Measurements from ENCODE around the gene HSPA1L.
A peak's percentile ranks its signal among the peaks of the same experiment; 100 is the strongest.

The HSPA1L gene

DNA sequence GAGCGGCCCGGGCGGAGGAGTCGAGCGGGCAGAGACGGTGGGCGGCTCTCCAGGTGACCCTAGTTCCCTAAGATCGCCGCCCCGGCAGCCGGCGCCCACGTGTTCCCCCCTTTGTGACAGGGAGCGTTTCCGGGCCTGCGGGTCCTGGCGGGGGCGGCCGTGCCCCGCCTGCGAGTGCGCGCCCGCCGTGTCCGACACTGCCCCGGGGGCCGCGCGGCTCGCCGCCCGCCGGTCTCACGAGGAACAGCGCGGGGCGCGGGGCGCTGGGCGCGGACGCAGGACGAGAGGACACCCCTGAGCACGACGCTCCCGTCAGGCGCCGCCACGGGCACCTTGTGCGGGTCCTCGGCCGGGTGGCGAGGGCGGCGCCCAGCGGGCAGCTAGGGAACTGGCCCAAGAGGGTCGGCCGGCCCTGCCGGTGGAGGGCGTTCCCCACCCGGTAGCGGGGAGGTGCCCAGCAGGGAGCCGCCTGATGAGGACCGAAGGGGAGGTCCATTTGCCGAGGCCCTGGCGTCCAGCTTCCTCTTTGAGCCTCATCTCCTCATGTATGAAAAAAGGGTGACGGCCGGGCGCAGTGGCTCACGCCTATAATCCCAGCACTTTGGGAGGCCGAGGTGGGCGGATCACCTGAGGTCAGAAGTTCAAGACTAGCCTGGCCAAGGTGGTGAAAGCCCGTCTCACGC lies 19.3 kb downstream of the HSPA1L start, which contains the start of gene VARS1 (continued):
- TF ChIP-seq, protein P1, sequence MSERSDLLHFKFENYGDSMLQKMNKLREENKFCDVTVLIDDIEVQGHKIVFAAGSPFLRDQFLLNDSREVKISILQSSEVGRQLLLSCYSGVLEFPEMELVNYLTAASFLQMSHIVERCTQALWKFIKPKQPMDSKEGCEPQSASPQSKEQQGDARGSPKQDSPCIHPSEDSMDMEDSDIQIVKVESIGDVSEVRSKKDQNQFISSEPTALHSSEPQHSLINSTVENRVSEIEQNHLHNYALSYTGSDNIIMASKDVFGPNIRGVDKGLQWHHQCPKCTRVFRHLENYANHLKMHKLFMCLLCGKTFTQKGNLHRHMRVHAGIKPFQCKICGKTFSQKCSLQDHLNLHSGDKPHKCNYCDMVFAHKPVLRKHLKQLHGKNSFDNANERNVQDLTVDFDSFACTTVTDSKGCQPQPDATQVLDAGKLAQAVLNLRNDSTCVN (tag by site-specific recombination; optimal IDR thresholded peaks at IDR 0.05): peak; percentile 90
- TF ChIP-seq, protein P2, sequence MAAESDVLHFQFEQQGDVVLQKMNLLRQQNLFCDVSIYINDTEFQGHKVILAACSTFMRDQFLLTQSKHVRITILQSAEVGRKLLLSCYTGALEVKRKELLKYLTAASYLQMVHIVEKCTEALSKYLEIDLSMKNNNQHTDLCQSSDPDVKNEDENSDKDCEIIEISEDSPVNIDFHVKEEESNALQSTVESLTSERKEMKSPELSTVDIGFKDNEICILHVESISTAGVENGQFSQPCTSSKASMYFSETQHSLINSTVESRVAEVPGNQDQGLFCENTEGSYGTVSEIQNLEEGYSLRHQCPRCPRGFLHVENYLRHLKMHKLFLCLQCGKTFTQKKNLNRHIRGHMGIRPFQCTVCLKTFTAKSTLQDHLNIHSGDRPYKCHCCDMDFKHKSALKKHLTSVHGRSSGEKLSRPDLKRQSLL (tag by site-specific recombination; IDR thresholded peaks at IDR 0.05): peak; percentile 16; the same call in 1 of the 2 replicates
- TF ChIP-seq ZNF560 (tag by site-specific recombination; IDR thresholded peaks at IDR 0.05; ENCODE audit: borderline replicate concordance) (no peak), ZNF596 (tag by site-specific recombination; IDR thresholded peaks at IDR 0.05) (peak; percentile 54; the same call in 1 of the 2 replicates), KLF1 (tag by site-specific recombination; IDR thresholded peaks at IDR 0.05) (peak; percentile 92; the same call in 1 of the 2 replicates), ZNF558 (tag by site-specific recombination; IDR thresholded peaks at IDR 0.05) (no peak), ZNF335 (tag by site-specific recombination; conservative IDR thresholded peaks at IDR 0.05) (peak; percentile 95), IKZF3 (tag by site-specific recombination; IDR thresholded peaks at IDR 0.05) (peak; percentile 62), ZNF544 (tag by site-specific recombination; IDR thresholded peaks at IDR 0.05) (no peak), ZNF394 (tag by site-specific recombination; IDR thresholded peaks at IDR 0.05; ENCODE audit: borderline replicate concordance) (no peak), ZNF366 (tag by site-specific recombination; conservative IDR thresholded peaks at IDR 0.05) (no peak), ZNF664 (tag by site-specific recombination; IDR thresholded peaks at IDR 0.05) (no peak), YY2 (tag by site-specific recombination; IDR thresholded peaks at IDR 0.05) (0 out of 2 replicates have a peak, but pooled peaks have one; percentile 50)
- TF ChIP-seq, protein P3, sequence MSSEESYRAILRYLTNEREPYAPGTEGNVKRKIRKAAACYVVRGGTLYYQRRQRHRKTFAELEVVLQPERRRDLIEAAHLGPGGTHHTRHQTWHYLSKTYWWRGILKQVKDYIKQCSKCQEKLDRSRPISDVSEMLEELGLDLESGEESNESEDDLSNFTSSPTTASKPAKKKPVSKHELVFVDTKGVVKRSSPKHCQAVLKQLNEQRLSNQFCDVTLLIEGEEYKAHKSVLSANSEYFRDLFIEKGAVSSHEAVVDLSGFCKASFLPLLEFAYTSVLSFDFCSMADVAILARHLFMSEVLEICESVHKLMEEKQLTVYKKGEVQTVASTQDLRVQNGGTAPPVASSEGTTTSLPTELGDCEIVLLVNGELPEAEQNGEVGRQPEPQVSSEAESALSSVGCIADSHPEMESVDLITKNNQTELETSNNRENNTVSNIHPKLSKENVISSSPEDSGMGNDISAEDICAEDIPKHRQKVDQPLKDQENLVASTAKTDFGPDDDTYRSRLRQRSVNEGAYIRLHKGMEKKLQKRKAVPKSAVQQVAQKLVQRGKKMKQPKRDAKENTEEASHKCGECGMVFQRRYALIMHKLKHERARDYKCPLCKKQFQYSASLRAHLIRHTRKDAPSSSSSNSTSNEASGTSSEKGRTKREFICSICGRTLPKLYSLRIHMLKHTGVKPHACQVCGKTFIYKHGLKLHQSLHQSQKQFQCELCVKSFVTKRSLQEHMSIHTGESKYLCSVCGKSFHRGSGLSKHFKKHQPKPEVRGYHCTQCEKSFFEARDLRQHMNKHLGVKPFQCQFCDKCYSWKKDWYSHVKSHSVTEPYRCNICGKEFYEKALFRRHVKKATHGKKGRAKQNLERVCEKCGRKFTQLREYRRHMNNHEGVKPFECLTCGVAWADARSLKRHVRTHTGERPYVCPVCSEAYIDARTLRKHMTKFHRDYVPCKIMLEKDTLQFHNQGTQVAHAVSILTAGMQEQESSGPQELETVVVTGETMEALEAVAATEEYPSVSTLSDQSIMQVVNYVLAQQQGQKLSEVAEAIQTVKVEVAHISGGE (tag by site-specific recombination; conservative IDR thresholded peaks at IDR 0.05; ENCODE audit: low read depth): no peak

DNA sequence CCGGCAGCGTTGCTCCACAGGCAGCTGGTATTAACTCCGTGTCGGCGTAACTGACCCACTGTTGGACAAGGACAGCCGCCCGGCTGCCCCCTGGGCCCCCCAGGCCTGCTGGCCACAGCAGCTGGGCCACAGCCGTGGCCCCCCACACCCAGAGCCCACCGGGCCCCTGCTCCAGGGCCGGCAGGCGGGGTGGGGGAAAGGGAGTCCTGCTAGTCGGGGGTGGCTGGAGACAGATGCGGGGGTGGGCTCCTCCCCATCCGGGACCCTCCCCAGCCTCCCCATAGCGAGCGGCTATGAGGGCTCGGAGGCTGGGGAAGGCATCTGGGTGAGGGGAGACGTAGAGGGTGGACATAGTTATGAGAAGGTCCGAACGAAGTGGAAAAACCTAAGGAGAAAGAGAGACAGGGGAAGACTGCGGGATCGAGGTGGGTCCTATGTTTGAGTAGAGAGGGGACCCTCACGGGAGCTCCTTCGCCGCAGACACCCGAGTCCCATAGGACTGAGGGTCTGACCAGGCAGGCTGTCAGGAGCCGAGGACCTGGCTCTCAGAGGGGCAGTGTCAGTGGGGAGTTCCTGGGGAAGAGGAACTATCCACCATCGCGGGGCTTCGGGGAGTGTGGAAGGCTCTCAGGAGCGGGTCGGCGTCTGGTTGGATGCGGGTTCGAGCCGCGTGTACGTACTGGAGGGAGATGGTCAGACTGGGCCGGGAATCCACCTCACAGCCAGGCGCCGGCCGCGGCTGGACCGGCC lies 20.0 kb downstream of the HSPA1L start:
- POLR2A ChIA-PET: interaction anchor here (1.0 to 5.9 kb wide), 15 partner anchors 8 to 401 kb away, joined by 3 to 138 read pairs (median 9); partner anchors contain the start of genes C6orf47, DDAH2, HSPA1A and HSPA1B
- CTCF ChIA-PET: interaction anchor here (0.6 to 4.9 kb wide), 18 partner anchors 10 to 348 kb away, joined by 3 to 55 read pairs (median 4); partner anchors contain the start of genes CLIC1 and LSM2
- Histone ChIP-seq H3K4me1 (ENCODE audit: control insufficient read depth, insufficient read depth, low read length) (no peaks in the 10 kb centered on the region; the same call in 1 of the 2 replicates), H3K4me3 (ENCODE audit: low read depth, low read length) (peak overlapping the region; percentile 81), H3K9me3 (ENCODE audit: control insufficient read depth, insufficient read depth, low read depth, low read length) (no peaks in the 10 kb centered on the region), H3K27ac (ENCODE audit: extremely low read depth, low read depth, low read length) (peak overlapping the region; percentile 93), H3K36me3 (ENCODE audit: control insufficient read depth in 2 of 2, insufficient read depth in 1 of 2, low read length in 2 of 2) (peaks cover 16 to 40% of the 10 kb centered on the region in 2 experiments)
- TF ChIP-seq, protein P4, sequence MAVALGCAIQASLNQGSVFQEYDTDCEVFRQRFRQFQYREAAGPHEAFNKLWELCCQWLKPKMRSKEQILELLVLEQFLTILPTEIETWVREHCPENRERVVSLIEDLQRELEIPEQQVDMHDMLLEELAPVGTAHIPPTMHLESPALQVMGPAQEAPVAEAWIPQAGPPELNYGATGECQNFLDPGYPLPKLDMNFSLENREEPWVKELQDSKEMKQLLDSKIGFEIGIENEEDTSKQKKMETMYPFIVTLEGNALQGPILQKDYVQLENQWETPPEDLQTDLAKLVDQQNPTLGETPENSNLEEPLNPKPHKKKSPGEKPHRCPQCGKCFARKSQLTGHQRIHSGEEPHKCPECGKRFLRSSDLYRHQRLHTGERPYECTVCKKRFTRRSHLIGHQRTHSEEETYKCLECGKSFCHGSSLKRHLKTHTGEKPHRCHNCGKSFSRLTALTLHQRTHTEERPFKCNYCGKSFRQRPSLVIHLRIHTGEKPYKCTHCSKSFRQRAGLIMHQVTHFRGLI (tag by site-specific recombination; IDR thresholded peaks at IDR 0.05): 0 out of 2 replicates have a peak, but pooled peaks have one; percentile 15
- peak; percentile 7; the same call in 1 of the 2 replicates for TF ChIP-seq KLF8 (tag by site-specific recombination; IDR thresholded peaks at IDR 0.05)
- TF ChIP-seq ZNF335 (tag by site-specific recombination; conservative IDR thresholded peaks at IDR 0.05): 0 out of 2 replicates have a peak, but pooled peaks have one; percentile 48
- TF ChIP-seq, protein P5, sequence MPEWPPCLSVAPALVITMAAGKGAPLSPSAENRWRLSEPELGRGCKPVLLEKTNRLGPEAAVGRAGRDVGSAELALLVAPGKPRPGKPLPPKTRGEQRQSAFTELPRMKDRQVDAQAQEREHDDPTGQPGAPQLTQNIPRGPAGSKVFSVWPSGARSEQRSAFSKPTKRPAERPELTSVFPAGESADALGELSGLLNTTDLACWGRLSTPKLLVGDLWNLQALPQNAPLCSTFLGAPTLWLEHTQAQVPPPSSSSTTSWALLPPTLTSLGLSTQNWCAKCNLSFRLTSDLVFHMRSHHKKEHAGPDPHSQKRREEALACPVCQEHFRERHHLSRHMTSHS (tag by site-specific recombination; IDR thresholded peaks at IDR 0.05): no peak
- no peak for TF ChIP-seq ZNF677 (tag by site-specific recombination; IDR thresholded peaks at IDR 0.05)
- peak; percentile 39; the same call in 1 of the 2 replicates for TF ChIP-seq ZNF2 (tag by site-specific recombination; IDR thresholded peaks at IDR 0.05)
- TF ChIP-seq ZXDB (tag by site-specific recombination; IDR thresholded peaks at IDR 0.05): 0 out of 2 replicates have a peak, but pooled peaks have one; percentile 19
- TF ChIP-seq, protein P6, sequence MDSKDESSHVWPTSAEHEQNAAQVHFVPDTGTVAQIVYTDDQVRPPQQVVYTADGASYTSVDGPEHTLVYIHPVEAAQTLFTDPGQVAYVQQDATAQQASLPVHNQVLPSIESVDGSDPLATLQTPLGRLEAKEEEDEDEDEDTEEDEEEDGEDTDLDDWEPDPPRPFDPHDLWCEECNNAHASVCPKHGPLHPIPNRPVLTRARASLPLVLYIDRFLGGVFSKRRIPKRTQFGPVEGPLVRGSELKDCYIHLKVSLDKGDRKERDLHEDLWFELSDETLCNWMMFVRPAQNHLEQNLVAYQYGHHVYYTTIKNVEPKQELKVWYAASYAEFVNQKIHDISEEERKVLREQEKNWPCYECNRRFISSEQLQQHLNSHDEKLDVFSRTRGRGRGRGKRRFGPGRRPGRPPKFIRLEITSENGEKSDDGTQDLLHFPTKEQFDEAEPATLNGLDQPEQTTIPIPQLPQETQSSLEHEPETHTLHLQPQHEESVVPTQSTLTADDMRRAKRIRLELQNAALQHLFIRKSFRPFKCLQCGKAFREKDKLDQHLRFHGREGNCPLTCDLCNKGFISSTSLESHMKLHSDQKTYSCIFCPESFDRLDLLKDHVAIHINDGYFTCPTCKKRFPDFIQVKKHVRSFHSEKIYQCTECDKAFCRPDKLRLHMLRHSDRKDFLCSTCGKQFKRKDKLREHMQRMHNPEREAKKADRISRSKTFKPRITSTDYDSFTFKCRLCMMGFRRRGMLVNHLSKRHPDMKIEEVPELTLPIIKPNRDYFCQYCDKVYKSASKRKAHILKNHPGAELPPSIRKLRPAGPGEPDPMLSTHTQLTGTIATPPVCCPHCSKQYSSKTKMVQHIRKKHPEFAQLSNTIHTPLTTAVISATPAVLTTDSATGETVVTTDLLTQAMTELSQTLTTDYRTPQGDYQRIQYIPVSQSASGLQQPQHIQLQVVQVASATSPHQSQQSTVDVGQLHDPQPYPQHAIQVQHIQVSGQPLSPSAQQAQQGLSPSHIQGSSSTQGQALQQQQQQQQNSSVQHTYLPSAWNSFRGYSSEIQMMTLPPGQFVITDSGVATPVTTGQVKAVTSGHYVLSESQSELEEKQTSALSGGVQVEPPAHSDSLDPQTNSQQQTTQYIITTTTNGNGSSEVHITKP (tag by site-specific recombination; IDR thresholded peaks at IDR 0.05): peak; percentile 80

Measured in HEK293 (cell line).